Measurements from ENCODE around the gene DNAH8. TPM values are rescaled to one million over a fixed set of nuclear protein-coding genes. Genes with fewer than 3 reads are reported as not detected.

The DNAH8 gene
- total RNA-seq, 1 donor from 2014 or later: 0.03 TPM

DNA sequence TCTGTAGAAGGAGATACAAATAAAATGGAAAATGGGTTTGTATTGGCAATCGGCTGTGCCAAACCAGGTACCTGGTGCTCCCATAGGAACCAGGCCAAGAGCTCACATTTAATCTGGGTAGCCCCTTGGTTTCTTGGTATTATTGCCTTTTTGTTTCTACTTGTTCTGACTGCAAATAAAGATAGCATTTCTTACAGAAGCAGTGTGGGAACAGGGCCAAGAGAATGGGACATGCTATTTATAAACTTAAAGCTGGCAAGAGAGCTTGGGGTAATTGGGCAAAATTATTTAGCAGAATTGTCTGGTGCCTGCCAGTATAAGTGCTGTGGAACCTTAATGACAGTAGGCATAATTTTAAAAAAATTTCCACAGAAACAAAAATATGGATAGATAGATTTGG lies 219.9 kb downstream of the DNAH8 start:
- ATAC-seq (no peak), DNase-seq (no peak)
- H3K36me3 ChIP-seq: no peaks in the 10 kb centered on the region
- no peak overlapping the region for H3K4me3 ChIP-seq
- H3K9me3 ChIP-seq: no peaks in the 10 kb centered on the region
- no peak for TF ChIP-seq CTCF (IDR thresholded peaks at IDR 0.05)
- H3K4me1 ChIP-seq: no peaks in the 10 kb centered on the region
- peaks cover 7% of the 10 kb centered on the region for H3K27me3 ChIP-seq (ENCODE audit: low read depth)
- H3K27ac ChIP-seq: no peak overlapping the region
- intact Hi-C loops (cut with DNase I): no loop called here

DNA sequence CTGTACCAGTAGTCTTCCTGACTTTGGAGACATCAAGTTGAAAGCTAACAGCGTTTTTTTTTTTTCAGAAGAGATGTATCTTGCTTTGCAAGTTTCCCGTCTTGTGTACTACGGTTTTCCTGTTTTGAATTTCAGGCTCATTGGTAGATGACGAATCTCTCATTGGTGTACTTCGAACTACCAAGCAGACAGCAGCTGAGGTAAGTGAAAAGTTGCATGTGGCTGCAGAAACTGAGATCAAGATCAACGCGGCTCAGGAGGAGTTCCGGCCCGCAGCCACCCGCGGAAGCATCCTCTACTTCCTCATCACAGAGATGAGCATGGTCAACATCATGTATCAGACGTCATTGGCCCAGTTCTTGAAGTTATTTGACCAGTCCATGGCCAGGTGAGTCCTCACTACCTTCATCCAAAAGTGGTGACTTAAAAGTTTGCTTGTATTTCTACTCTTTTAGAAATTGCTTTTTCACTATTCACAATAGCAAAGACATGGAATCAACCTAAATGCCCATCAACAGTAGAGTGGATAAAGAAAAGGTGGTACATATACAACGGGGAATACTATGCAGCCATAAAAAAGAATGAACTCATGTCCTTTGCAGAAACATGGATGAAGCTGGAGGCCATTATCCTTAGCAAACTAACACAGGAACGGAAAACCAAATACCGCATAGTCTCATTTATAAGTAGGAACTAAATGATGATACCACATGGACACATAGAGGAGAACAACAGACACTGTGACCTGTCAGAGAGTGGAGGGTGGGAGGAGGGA lies 222.9 kb downstream of the DNAH8 start:
- no peaks in the 10 kb centered on the region for H3K4me1 ChIP-seq
- no peak for ATAC-seq
- no peak overlapping the region for H3K27ac ChIP-seq
- H3K27me3 ChIP-seq (ENCODE audit: low read depth): no peaks in the 10 kb centered on the region
- no peak overlapping the region for H3K4me3 ChIP-seq
- no peak for TF ChIP-seq CTCF (IDR thresholded peaks at IDR 0.05)
- no peaks in the 10 kb centered on the region for H3K9me3 ChIP-seq
- intact Hi-C loops (cut with DNase I): no loop called here
- no peaks in the 10 kb centered on the region for H3K36me3 ChIP-seq
- DNase-seq: no peak

GRCh38 chr6:38938741-38939140 lies 223.6 kb downstream of the DNAH8 start:
- no peaks in the 10 kb centered on the region for H3K9me3 ChIP-seq
- no peak for ATAC-seq
- H3K27ac ChIP-seq: no peak overlapping the region
- no peaks in the 10 kb centered on the region for H3K36me3 ChIP-seq
- no peak for DNase-seq
- H3K4me3 ChIP-seq: no peak overlapping the region
- H3K4me1 ChIP-seq: no peaks in the 10 kb centered on the region
- intact Hi-C loops (cut with DNase I): no loop called here
- H3K27me3 ChIP-seq (ENCODE audit: low read depth): no peaks in the 10 kb centered on the region
- TF ChIP-seq CTCF (IDR thresholded peaks at IDR 0.05): no peak

GRCh38 chr6:38942442-38942841 lies 227.3 kb downstream of the DNAH8 start:
- no peak for ATAC-seq
- no peak for DNase-seq
- no peak overlapping the region for H3K27ac ChIP-seq
- H3K9me3 ChIP-seq: no peaks in the 10 kb centered on the region
- H3K4me1 ChIP-seq: no peaks in the 10 kb centered on the region
- TF ChIP-seq CTCF (IDR thresholded peaks at IDR 0.05): no peak
- no peaks in the 10 kb centered on the region for H3K27me3 ChIP-seq (ENCODE audit: low read depth)
- intact Hi-C loops (cut with DNase I): no loop called here
- no peak overlapping the region for H3K4me3 ChIP-seq
- H3K36me3 ChIP-seq: no peaks in the 10 kb centered on the region

- Histone ChIP-seq H3K27ac (no peak overlapping the region), H3K4me3 (no peak overlapping the region), H3K4me1 (no peaks in the 10 kb centered on the region), H3K9me3 (no peaks in the 10 kb centered on the region), H3K36me3 (no peaks in the 10 kb centered on the region), H3K27me3 (ENCODE audit: low read depth) (no peaks in the 10 kb centered on the region)
- no peak for TF ChIP-seq CTCF (IDR thresholded peaks at IDR 0.05)
- intact Hi-C loops (cut with DNase I): no loop called here
- DNase-seq (no peak), ATAC-seq (no peak)
These were observed 227.9 kb downstream of the DNAH8 start for GRCh38 chr6:38942965-38943364.
